Gastrocnemius medialis (tissue), 4 donors: Measurements from ENCODE around the gene GOLGA3.

Source experiments
- POLR2A ChIP-seq, 2 donors: fragments of 450-650 bp; IDR thresholded peaks; one replicate each; pipeline ENCODE4 v1.6.1; 2017; ENCODE audit warnings: antibody characterized with exemption in 2 of 2, mild to moderate bottlenecking in 2 of 2, moderate library complexity in 2 of 2
- TF ChIP-seq, protein P1 (sequence below), 5 experiments: fragments of 450-650 bp in 3 of 5; fragments of 200-600 bp in 2 of 5; sonication (generic) in 2 of 5; IDR thresholded peaks in 4 of 5; conservative IDR thresholded peaks in 1 of 5; 1 replicate in 4 of 5; 2 replicates in 1 of 5; pipeline ENCODE4 v1.5.1; 2016 to 2019; ENCODE audit warnings: antibody characterized with exemption in 5 of 5, mild to moderate bottlenecking in 3 of 5, moderate library complexity in 3 of 5

DNA sequence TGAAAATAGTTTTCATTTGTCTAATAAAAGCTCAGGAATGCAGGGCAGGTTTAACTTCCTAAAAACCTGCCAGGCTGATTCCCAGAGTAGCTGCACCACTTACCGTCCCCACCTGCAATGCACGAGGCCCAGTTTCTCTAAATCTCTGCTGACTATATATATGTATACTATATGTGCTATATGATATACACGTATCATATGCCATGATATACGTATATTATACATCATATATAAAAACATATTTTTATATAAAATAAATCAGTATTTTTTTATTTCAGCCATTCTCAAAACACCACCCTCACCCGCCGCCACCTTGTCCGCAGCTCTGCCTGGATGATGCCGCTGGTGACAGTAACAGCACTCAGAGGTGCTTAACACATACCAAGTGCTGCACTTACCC, 69.3 kb downstream of the GOLGA3 start:
- TF ChIP-seq, protein P1, sequence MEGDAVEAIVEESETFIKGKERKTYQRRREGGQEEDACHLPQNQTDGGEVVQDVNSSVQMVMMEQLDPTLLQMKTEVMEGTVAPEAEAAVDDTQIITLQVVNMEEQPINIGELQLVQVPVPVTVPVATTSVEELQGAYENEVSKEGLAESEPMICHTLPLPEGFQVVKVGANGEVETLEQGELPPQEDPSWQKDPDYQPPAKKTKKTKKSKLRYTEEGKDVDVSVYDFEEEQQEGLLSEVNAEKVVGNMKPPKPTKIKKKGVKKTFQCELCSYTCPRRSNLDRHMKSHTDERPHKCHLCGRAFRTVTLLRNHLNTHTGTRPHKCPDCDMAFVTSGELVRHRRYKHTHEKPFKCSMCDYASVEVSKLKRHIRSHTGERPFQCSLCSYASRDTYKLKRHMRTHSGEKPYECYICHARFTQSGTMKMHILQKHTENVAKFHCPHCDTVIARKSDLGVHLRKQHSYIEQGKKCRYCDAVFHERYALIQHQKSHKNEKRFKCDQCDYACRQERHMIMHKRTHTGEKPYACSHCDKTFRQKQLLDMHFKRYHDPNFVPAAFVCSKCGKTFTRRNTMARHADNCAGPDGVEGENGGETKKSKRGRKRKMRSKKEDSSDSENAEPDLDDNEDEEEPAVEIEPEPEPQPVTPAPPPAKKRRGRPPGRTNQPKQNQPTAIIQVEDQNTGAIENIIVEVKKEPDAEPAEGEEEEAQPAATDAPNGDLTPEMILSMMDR (IDR thresholded peaks at IDR 0.05 in 4 of 5, conservative IDR thresholded peaks at IDR 0.05 in 1 of 5): no peak
- TF ChIP-seq POLR2A (IDR thresholded peaks at IDR 0.05): no peak
